22Rv1 (cell line): Measurements from ENCODE around the gene ZCCHC7.

Experiments
- H3K27ac ChIP-seq: fragments of 450-650 bp; 2 replicates; pipeline ENCODE4 v1.5.1; 2017
- ZFX ChIP-seq: fragments of 450-650 bp; IDR thresholded peaks from 2 replicates; pipeline ENCODE4 v1.6.1; 2017; ENCODE audit warnings: antibody characterized with exemption, borderline replicate concordance
- TF ChIP-seq, protein P1 (sequence below): fragments of 450-650 bp; IDR thresholded peaks from 2 replicates; pipeline ENCODE4 v1.5.1; 2017; ENCODE audit warnings: mild to moderate bottlenecking

Gene ZCCHC7

DNA sequence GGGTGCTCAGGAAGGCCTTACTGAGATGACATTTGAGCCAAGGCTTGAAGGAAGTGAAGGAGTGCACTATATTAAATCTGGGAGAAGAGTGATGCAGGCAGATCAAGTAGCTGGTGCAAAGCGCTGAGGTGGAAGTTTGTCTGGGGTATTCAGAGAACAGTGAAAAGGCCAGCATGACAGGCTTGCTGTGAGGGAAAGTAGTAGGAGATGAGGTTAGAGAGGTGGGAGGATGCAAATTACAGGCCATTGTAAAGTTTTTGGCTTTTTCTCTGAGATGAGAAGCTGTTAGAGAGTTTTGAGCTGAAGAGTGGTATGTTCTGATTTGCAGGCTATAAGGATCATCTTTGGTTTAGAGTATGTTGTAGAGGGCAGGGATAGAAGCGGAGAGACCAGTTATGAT, 221.3 kb downstream of the ZCCHC7 start:
- no peak overlapping the region for H3K27ac ChIP-seq
- no peak for TF ChIP-seq ZFX
- TF ChIP-seq, protein P1, sequence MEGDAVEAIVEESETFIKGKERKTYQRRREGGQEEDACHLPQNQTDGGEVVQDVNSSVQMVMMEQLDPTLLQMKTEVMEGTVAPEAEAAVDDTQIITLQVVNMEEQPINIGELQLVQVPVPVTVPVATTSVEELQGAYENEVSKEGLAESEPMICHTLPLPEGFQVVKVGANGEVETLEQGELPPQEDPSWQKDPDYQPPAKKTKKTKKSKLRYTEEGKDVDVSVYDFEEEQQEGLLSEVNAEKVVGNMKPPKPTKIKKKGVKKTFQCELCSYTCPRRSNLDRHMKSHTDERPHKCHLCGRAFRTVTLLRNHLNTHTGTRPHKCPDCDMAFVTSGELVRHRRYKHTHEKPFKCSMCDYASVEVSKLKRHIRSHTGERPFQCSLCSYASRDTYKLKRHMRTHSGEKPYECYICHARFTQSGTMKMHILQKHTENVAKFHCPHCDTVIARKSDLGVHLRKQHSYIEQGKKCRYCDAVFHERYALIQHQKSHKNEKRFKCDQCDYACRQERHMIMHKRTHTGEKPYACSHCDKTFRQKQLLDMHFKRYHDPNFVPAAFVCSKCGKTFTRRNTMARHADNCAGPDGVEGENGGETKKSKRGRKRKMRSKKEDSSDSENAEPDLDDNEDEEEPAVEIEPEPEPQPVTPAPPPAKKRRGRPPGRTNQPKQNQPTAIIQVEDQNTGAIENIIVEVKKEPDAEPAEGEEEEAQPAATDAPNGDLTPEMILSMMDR: no peak

DNA sequence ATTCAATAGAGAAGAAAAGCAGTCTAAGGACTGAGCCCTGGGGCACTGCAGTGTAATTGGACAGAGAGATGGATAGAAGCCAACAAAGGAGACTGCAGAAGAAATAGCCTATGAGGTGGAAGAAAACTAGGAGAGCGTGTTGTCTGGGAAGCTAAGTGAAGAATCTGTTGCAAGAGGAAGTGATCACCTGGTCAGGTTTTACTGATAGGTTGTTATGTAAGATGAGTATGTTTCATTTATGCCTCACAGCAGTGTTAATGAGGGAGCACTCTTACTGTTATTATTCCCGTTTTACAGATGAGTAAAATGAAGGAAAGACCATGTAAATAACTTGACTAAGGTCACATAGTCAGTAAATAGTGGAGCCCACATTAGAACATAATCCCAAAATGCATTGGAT, 222.1 kb downstream of the ZCCHC7 start:
- no peak overlapping the region for H3K27ac ChIP-seq
- no peak for TF ChIP-seq ZFX
- TF ChIP-seq, protein P1: no peak

GRCh38 chr9:37342895-37343294, 222.5 kb downstream of the ZCCHC7 start:
- no peak overlapping the region for H3K27ac ChIP-seq
- TF ChIP-seq, protein P1: no peak
- TF ChIP-seq ZFX: no peak

- no peak overlapping the region for H3K27ac ChIP-seq
- TF ChIP-seq, protein P1: no peak
- no peak for TF ChIP-seq ZFX
Observed at GRCh38 chr9:37343724-37344123, 223.3 kb downstream of the ZCCHC7 start.

DNA sequence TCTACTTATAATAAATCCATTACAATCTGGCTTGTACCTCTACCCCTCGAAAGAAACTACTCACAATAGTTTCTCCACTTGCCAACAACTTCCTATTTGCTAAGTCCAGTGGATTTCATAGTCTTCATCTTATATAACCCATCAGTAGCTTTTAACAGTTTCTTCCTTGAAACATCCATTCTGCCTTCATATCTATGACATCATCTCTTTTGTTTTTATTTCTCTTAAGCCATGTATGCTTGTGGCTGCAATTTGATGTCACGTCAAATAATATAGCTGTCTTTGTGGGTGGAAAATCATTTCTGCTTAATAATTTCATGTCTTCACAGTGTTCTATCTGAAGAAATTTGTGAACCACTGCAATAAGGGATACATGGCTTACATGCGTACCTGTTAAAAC, 224.7 kb downstream of the ZCCHC7 start:
- TF ChIP-seq ZFX: no peak
- TF ChIP-seq, protein P1: no peak
- no peak overlapping the region for H3K27ac ChIP-seq

DNA sequence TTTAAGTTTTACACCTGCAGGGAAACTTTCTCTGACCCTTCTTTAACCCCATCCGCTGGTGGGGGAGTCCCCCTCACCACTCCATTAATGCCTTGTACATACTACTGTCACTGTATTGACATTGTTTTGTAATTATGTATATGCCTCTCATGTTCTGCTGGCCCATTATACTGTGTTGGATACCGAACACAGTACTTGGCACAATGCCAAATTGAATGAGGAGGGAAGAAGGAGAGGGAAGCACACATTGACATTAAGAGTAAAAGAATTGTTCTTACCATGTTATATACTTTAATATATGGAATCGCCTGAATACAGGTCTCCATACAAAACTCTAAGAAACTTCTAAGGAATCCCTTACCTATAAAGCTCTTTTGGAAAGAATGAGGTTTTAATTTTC, 228.5 kb downstream of the ZCCHC7 start:
- no peak for TF ChIP-seq ZFX

GRCh38 chr9:37350486-37351190, 230.3 kb downstream of the ZCCHC7 start:
- no peak overlapping the region for H3K27ac ChIP-seq
- TF ChIP-seq, protein P1: no peak
- no peak for TF ChIP-seq ZFX

More for the DNA sequence above, 228.5 kb downstream of the ZCCHC7 start:
- H3K27ac ChIP-seq: no peak overlapping the region

GRCh38 chr9:37353791-37354190, 233.4 kb downstream of the ZCCHC7 start:
- no peak overlapping the region for H3K27ac ChIP-seq
- no peak for TF ChIP-seq ZFX
- TF ChIP-seq, protein P1: no peak
